H1 (cell line): Measurements from ENCODE around the gene HS3ST1. TPM values are rescaled to one million over a fixed set of nuclear protein-coding genes. Genes with fewer than 3 reads are reported as not detected.

ENCODE experiments used
- CTCF ChIA-PET: fragments of 300-600 bp; sonication (Branson Sonifier 250); formaldehyde crosslinking; loops from one replicate; lab custom pipeline; 2021; ENCODE audit not compliant: partially characterized antibody; lab: Charles Lee
- POLR2A ChIA-PET: fragments of 300-600 bp; sonication (Branson Sonifier 250); formaldehyde crosslinking; loops from one replicate; lab custom pipeline; 2021; ENCODE audit warnings: inconsistent platforms; ENCODE audit not compliant: partially characterized antibody; lab: Charles Lee
- DNase-seq, 2 experiments: peaks; one replicate each; pipeline versions ENCODE4 v3.0.0 to v3.0.0-alpha.2; 2010 to 2022; ENCODE audit warnings: low spot score in 2 of 2, low read depth in 1 of 2, mixed read lengths in 1 of 2
- FAIRE-seq: peaks from 2 replicates; lab custom pipeline; 2011; peaks lifted over from hg19 to GRCh38; lab: Jason Lieb, UNC
- H2AFZ ChIP-seq: 2 replicates; pipeline ENCODE4 v1.8.1; 2012; ENCODE audit warnings: low read length, inconsistent platforms
- H2AK5ac ChIP-seq: 2 replicates; pipeline ENCODE4 v1.6.1; 2013; ENCODE audit warnings: low read depth, low read length
- H2BK120ac ChIP-seq: replicated peaks from 2 replicates; pipeline ENCODE3; 2013; ENCODE audit warnings: low read depth, low read length, inconsistent platforms
- H2BK12ac ChIP-seq: 2 replicates; pipeline ENCODE4 v1.6.1; 2013; ENCODE audit warnings: low read depth, low read length
- H2BK15ac ChIP-seq: 2 replicates; pipeline ENCODE4 v1.6.1; 2013; ENCODE audit warnings: low read length
- H2BK20ac ChIP-seq: 2 replicates; pipeline ENCODE4 v1.6.1; 2013; ENCODE audit warnings: low read length
- H2BK5ac ChIP-seq: 2 replicates; pipeline ENCODE4 v1.6.1; 2013; ENCODE audit warnings: low read depth, low read length
- H3K14ac ChIP-seq: 2 replicates; pipeline ENCODE4 v1.6.1; 2013; ENCODE audit warnings: inconsistent platforms; ENCODE audit not compliant: insufficient read length
- H3K18ac ChIP-seq: 2 replicates; pipeline ENCODE4 v1.6.1; 2013; ENCODE audit warnings: low read length; ENCODE audit errors: extremely low read depth
- H3K23ac ChIP-seq: 2 replicates; pipeline ENCODE4 v1.6.1; 2013; ENCODE audit warnings: inconsistent platforms; ENCODE audit not compliant: insufficient read length
- H3K23me2 ChIP-seq: 2 replicates; pipeline ENCODE4 v1.6.1; 2013; ENCODE audit warnings: low read depth, low read length
- H3K27ac ChIP-seq: 2 replicates; pipeline ENCODE4 v1.6.1; 2011; ENCODE audit warnings: low read depth, low read length, inconsistent platforms
- H3K27me3 ChIP-seq, 4 experiments: replicated peaks in 1 of 4; 1 replicate in 1 of 4; 2 replicates in 3 of 4; pipeline versions ENCODE4 v1.6.1 to v1.8.1; 2011 to 2013; ENCODE audit warnings: low read length in 3 of 4, mild to moderate bottlenecking in 3 of 4, inconsistent platforms in 2 of 4, mixed read lengths in 2 of 4, moderate library complexity in 1 of 4; ENCODE audit not compliant: control insufficient read depth in 3 of 4, insufficient read depth in 3 of 4; ENCODE audit errors: extremely low read depth in 1 of 4
- H3K36me3 ChIP-seq, 4 experiments: 2 replicates each; pipeline versions ENCODE4 v1.6.1 to v1.8.1; 2011 to 2013; ENCODE audit warnings: mild to moderate bottlenecking in 4 of 4, low read length in 3 of 4, moderate library complexity in 2 of 4, control low read depth in 1 of 4, inconsistent platforms in 1 of 4; ENCODE audit not compliant: insufficient read depth in 4 of 4, control insufficient read depth in 2 of 4
- H3K4ac ChIP-seq: replicated peaks from 2 replicates; pipeline ENCODE3; 2013; ENCODE audit warnings: low read length, low read depth, mixed read lengths, inconsistent platforms; ENCODE audit not compliant: insufficient read length
- H3K4me1 ChIP-seq, 4 experiments: replicated peaks in 1 of 4; 1 replicate in 1 of 4; 2 replicates in 3 of 4; pipeline versions ENCODE4 v1.6.1 to v1.8.1; 2011 to 2013; ENCODE audit warnings: low read length in 3 of 4, inconsistent platforms in 2 of 4, mixed read lengths in 1 of 4; ENCODE audit not compliant: insufficient read depth in 4 of 4, control insufficient read depth in 3 of 4
- H3K4me2 ChIP-seq, 2 experiments: 2 replicates each; pipeline versions ENCODE4 v1.6.1 to v1.8.1; 2011 to 2013; ENCODE audit warnings: low read depth in 2 of 2, low read length in 2 of 2, control low read depth in 1 of 2, inconsistent platforms in 1 of 2, mild to moderate bottlenecking in 1 of 2; ENCODE audit not compliant: insufficient read depth in 1 of 2
- H3K4me3 ChIP-seq, 4 experiments: fragments of 200-600, 300-600 bp in 1 of 4; sonication (generic), shearing (Covaris generic), sonication (Bioruptor Twin) in 1 of 4; 2 replicates each; pipeline versions ENCODE4 v1.5.1 to v1.8.1; 2011 to 2016; ENCODE audit warnings: low read length in 4 of 4, low read depth in 3 of 4, control low read depth in 2 of 4, inconsistent platforms in 2 of 4, mild to moderate bottlenecking in 2 of 4, mixed read lengths in 1 of 4, moderate library complexity in 1 of 4; ENCODE audit not compliant: insufficient read depth in 2 of 4; ENCODE audit errors: extremely low read depth in 1 of 4
- H3K56ac ChIP-seq: replicated peaks from 2 replicates; pipeline ENCODE3; 2013; ENCODE audit warnings: low read depth, mild to moderate bottlenecking, mixed read lengths, low read length, inconsistent platforms; ENCODE audit not compliant: insufficient read length
- H3K79me1 ChIP-seq: 2 replicates; pipeline ENCODE4 v1.6.1; 2013; ENCODE audit warnings: low read depth, low read length, control low read depth
- H3K79me2 ChIP-seq, 2 experiments: 2 replicates each; pipeline versions ENCODE4 v1.6.1 to v1.8.1; 2012 to 2013; ENCODE audit warnings: low read length in 2 of 2, mild to moderate bottlenecking in 2 of 2, inconsistent platforms in 1 of 2; ENCODE audit not compliant: insufficient read depth in 2 of 2, control insufficient read depth in 1 of 2
- H3K9ac ChIP-seq, 4 experiments: replicated peaks in 1 of 4; 1 replicate in 1 of 4; 2 replicates in 3 of 4; pipeline versions ENCODE4 v1.6.1 to v1.8.1; 2011 to 2013; ENCODE audit warnings: low read depth in 3 of 4, low read length in 3 of 4, control low read depth in 2 of 4, mild to moderate bottlenecking in 2 of 4, moderate library complexity in 2 of 4, inconsistent platforms in 1 of 4; ENCODE audit errors: extremely low read depth in 1 of 4
- H3K9me3 ChIP-seq, 2 experiments: 2 replicates each; pipeline versions ENCODE4 v1.6.1 to v1.8.1; 2012 to 2013; ENCODE audit warnings: mild to moderate bottlenecking in 2 of 2, moderate library complexity in 2 of 2, control low read depth in 1 of 2, inconsistent platforms in 1 of 2, low read depth in 1 of 2, low read length in 1 of 2, mixed read lengths in 1 of 2; ENCODE audit not compliant: insufficient read depth in 2 of 2
- H4K20me1 ChIP-seq, 2 experiments: replicated peaks in 1 of 2; 2 replicates each; pipeline versions ENCODE3 to v1.8.1; 2011 to 2013; ENCODE audit warnings: inconsistent platforms in 2 of 2, low read length in 2 of 2, mild to moderate bottlenecking in 1 of 2; ENCODE audit not compliant: insufficient read depth in 2 of 2, control insufficient read depth in 1 of 2
- H4K5ac ChIP-seq: 2 replicates; pipeline ENCODE4 v1.6.1; 2013; ENCODE audit warnings: low read length, low read depth, mixed read lengths, inconsistent platforms; ENCODE audit not compliant: insufficient read length
- H4K8ac ChIP-seq: 2 replicates; pipeline ENCODE4 v1.8.0; 2013; ENCODE audit warnings: mild to moderate bottlenecking, moderate library complexity, low read length, inconsistent platforms; ENCODE audit not compliant: insufficient read depth; ENCODE audit errors: extremely low read depth
- H4K91ac ChIP-seq: replicated peaks from 2 replicates; pipeline ENCODE3; 2013; ENCODE audit warnings: low read length, mixed read lengths, inconsistent platforms; ENCODE audit not compliant: insufficient read length
- ATF3 ChIP-seq: IDR thresholded peaks from 2 replicates; pipeline ENCODE4 v1.6.1; 2011; ENCODE audit warnings: low read depth, mild to moderate bottlenecking, low read length; ENCODE audit not compliant: insufficient read depth
- BRCA1 ChIP-seq: IDR thresholded peaks from 2 replicates; pipeline ENCODE4 v1.6.1; 2012; ENCODE audit warnings: low read depth, low read length, improper control_type of control experiment
- CREB1 ChIP-seq: IDR thresholded peaks from 2 replicates; pipeline ENCODE4 v1.6.1; 2012; ENCODE audit warnings: inconsistent platforms
- CTCF ChIP-seq, 3 experiments: IDR thresholded peaks; 1 replicate in 2 of 3; 2 replicates in 1 of 3; pipeline versions ENCODE4 v1.5.1 to v1.6.1; 2011; ENCODE audit warnings: low read length in 3 of 3, mild to moderate bottlenecking in 3 of 3, inconsistent platforms in 2 of 3, low read depth in 1 of 3, moderate library complexity in 1 of 3; ENCODE audit not compliant: insufficient read depth in 1 of 3; ENCODE audit errors: control extremely low read depth in 1 of 3
- GABPA ChIP-seq: IDR thresholded peaks from 2 replicates; pipeline ENCODE4 v1.6.1; 2011; ENCODE audit warnings: mild to moderate bottlenecking, low read length, moderate library complexity, borderline replicate concordance; ENCODE audit not compliant: insufficient read depth
- KDM4A ChIP-seq: IDR thresholded peaks from one replicate; pipeline ENCODE4 v1.7.1; 2012; ENCODE audit warnings: low read depth, mild to moderate bottlenecking, moderate library complexity, low read length, inconsistent platforms; ENCODE audit not compliant: severe bottlenecking
- RBBP5 ChIP-seq: IDR thresholded peaks from 2 replicates; pipeline ENCODE4 v1.7.1; 2012; ENCODE audit warnings: low read depth, mild to moderate bottlenecking, inconsistent platforms, low read length, moderate library complexity, borderline replicate concordance
- SP2 ChIP-seq: IDR thresholded peaks from 2 replicates; pipeline ENCODE4 v1.6.1; 2012; ENCODE audit warnings: mild to moderate bottlenecking, low read length, inconsistent platforms
- SP4 ChIP-seq: IDR thresholded peaks from 2 replicates; pipeline ENCODE4 v1.6.1; 2012; ENCODE audit warnings: low read length, inconsistent platforms
- TCF12 ChIP-seq: IDR thresholded peaks from 2 replicates; pipeline ENCODE4 v1.6.1; 2011; ENCODE audit warnings: low read depth, mild to moderate bottlenecking, low read length
- WGBS, 2 experiments: shearing (Covaris generic) in 1 of 2; methylation state at CpG; one replicate each; pipeline versions ENCODE4 v1.1.6 to v1.1.7; 2013 to 2015; ENCODE audit warnings: low lambda C conversion rate in 2 of 2, mixed read lengths in 2 of 2, inconsistent platforms in 1 of 2, low coverage in 1 of 2, missing lambda C conversion rate in 1 of 2; ENCODE audit not compliant: insufficient replicate concordance in 2 of 2, insufficient coverage in 1 of 2, insufficient read length in 1 of 2; ENCODE audit errors: extremely low coverage in 1 of 2, missing lambda C conversion rate in 1 of 2; 5-methylcytosine and 5-hydroxymethylcytosine counted together
- polyA plus RNA-seq, 7 experiments: library from polyadenylated mRNA; depleted of rRNA in 3 of 7; stranded (reverse) in 5 of 7; unstranded in 2 of 7; fragments of >200 nt in 5 of 7; fragments of 200-250 nt in 2 of 7; gene quantifications; 1 replicate in 5 of 7; 2 replicates in 1 of 7; 4 replicates in 1 of 7; pipeline versions ENCODE4 v1.2.1 to v1.2.3, GENCODE V29; 2011 to 2013; ENCODE audit warnings: missing spikeins in 2 of 7, mixed read lengths in 2 of 7
- total RNA-seq: library from RNA; stranded (reverse); fragmentation: NEBNext Ultra II Directional; extraction: Animal tissue kit (Norgen Biotek cat#: 25700); gene quantifications from 2 replicates; pipeline ENCODE4 v1.2.1, GENCODE V29; 2021

Gene HS3ST1
- total and polyA plus RNA-seq, 2 of the 8 experiments (the other 6 are each of a cell fraction or from before 2014, with no cell fraction given): 0.50 to 1.5 TPM

GRCh38 chr4:11456401-11456800 lies 27.7 kb upstream of the HS3ST1 start:
- Histone ChIP-seq H4K91ac (no peak overlapping the region), H2AFZ (no peak overlapping the region), H2BK20ac (no peak overlapping the region), H2AK5ac (no peak overlapping the region), H4K20me1 (no peaks in the 10 kb centered on the region), H3K23me2 (no peaks in the 10 kb centered on the region), H3K79me2 (no peaks in the 10 kb centered on the region), H3K9me3 (no peaks in the 10 kb centered on the region; a peak in 1 of 4 replicates), H3K79me1 (no peaks in the 10 kb centered on the region), H3K27me3 (no peaks in the 10 kb centered on the region), H3K14ac (no peak overlapping the region), H3K18ac (no peak overlapping the region), H2BK12ac (no peak overlapping the region), H3K4ac (no peak overlapping the region), H4K5ac (no peak overlapping the region), H2BK15ac (no peak overlapping the region), H2BK5ac (no peak overlapping the region), H3K27ac (no peak overlapping the region), H3K23ac (no peak overlapping the region), H4K8ac (no peak overlapping the region), H3K9ac (no peak overlapping the region), H2BK120ac (no peak overlapping the region), H3K56ac (no peak overlapping the region), H3K36me3 (no peaks in the 10 kb centered on the region), H3K4me3 (no peak overlapping the region), H3K4me2 (no peak overlapping the region), H3K4me1 (no peaks in the 10 kb centered on the region)
- WGBS, 2 experiments: 100% methylated on average over 1 of the region's 1 CpG; no CpG with 5 or more reads in 1 of the 2 experiments
- no peak for TF ChIP-seq CTCF (IDR thresholded peaks at IDR 0.05; ENCODE audit: control extremely low read depth in 1 of 3, insufficient read depth in 1 of 3, low read depth in 1 of 3, low read length in 3 of 3)
- no peak for TF ChIP-seq SP2
- no peak for TF ChIP-seq CREB1
- TF ChIP-seq GABPA: no peak
- no peak for TF ChIP-seq SP4
- no peak for TF ChIP-seq RBBP5
- TF ChIP-seq ATF3: no peak
- TF ChIP-seq BRCA1: no peak
- no peak for TF ChIP-seq TCF12
- no peak for TF ChIP-seq KDM4A
- DNase-seq (no peak), FAIRE-seq (no peak)
- ChIA-PET CTCF (interaction anchor here (0.5 kb wide), 1 partner anchor 1395 kb away, joined by 3 read pairs; no protein-coding TSS in a partner anchor), POLR2A (no interaction called here)
